Measurements from ENCODE around the gene MYBL2.
"Not testable (repeated sequence)": the region's sequence is repeated elsewhere in the genome, so short reads cannot be mapped to it uniquely, and the experiment has no call there.

MYBL2 gene

GRCh38 chr20:43666376-43667328 is at the start of gene MYBL2:
TSS of gene MYBL2 (plus strand) at chr20:43667114. CDS start at chr20:43667284, 170 bp downstream.
- DNase-seq (ENCODE audit: low spot score) = peak; percentile 94

- DNase-seq (ENCODE audit: low spot score) = no peak
Measured at GRCh38 chr20:43631598-43631997, 35.3 kb upstream of the MYBL2 start.

- no peak for DNase-seq (ENCODE audit: low spot score)
Measured at GRCh38 chr20:43636429-43636828, 30.5 kb upstream of the MYBL2 start.

GRCh38 chr20:43642548-43642947 is 24.4 kb upstream of the MYBL2 start:
- no peak for DNase-seq (ENCODE audit: low spot score)

- DNase-seq (ENCODE audit: low spot score) = no peak
Measured at GRCh38 chr20:43650997-43651525, 15.9 kb upstream of the MYBL2 start.

GRCh38 chr20:43651650-43652184 is 15.2 kb upstream of the MYBL2 start:
- DNase-seq (ENCODE audit: low spot score) = not testable (repeated sequence)

GRCh38 chr20:43653966-43654365 is 12.9 kb upstream of the MYBL2 start:
- DNase-seq (ENCODE audit: low spot score) = no peak

GRCh38 chr20:43655176-43655575 is 11.7 kb upstream of the MYBL2 start:
- not testable (repeated sequence) for DNase-seq (ENCODE audit: low spot score)

GRCh38 chr20:43655937-43656336 is 11.0 kb upstream of the MYBL2 start:
- no peak for DNase-seq (ENCODE audit: low spot score)

GRCh38 chr20:43658069-43658722 is 8.7 kb upstream of the MYBL2 start:
- DNase-seq (ENCODE audit: low spot score) = no peak

GRCh38 chr20:43658723-43659419 is 8.0 kb upstream of the MYBL2 start:
- DNase-seq (ENCODE audit: low spot score) = no peak

GRCh38 chr20:43662943-43663655 is 3.8 kb upstream of the MYBL2 start:
- DNase-seq (ENCODE audit: low spot score) = no peak

GRCh38 chr20:43665466-43666176 is 1.3 kb upstream of the MYBL2 start:
- DNase-seq (ENCODE audit: low spot score) = no peak

GRCh38 chr20:43667341-43668132 is 623 bp downstream of the MYBL2 start:
- DNase-seq (ENCODE audit: low spot score) = peak; percentile 74

- DNase-seq (ENCODE audit: low spot score) = no peak
Measured at GRCh38 chr20:43669332-43669731, 2.4 kb downstream of the MYBL2 start.

- DNase-seq (ENCODE audit: low spot score) = no peak
Measured at GRCh38 chr20:43670423-43670822, 3.5 kb downstream of the MYBL2 start.

GRCh38 chr20:43676368-43676767 is 9.5 kb downstream of the MYBL2 start:
- DNase-seq (ENCODE audit: low spot score) = no peak

GRCh38 chr20:43680981-43681380 is 14.1 kb downstream of the MYBL2 start:
- DNase-seq (ENCODE audit: low spot score) = no peak

- no peak for DNase-seq (ENCODE audit: low spot score)
Measured at GRCh38 chr20:43681468-43681942, 14.6 kb downstream of the MYBL2 start.

- DNase-seq (ENCODE audit: low spot score) = no peak
Measured at GRCh38 chr20:43681991-43682410, 15.1 kb downstream of the MYBL2 start.
